Suppressor macrophage (primary cell): ENCODE data around the gene CROCC2.

Experiments used
- DNase-seq, 4 experiments: peaks; one replicate each; pipeline ENCODE4 v3.0.0-alpha.2; 2020 to 2022

CROCC2 gene

GRCh38 chr2:240957656-240958365, 51.7 kb downstream of the CROCC2 start:
- no peak for DNase-seq

DNA sequence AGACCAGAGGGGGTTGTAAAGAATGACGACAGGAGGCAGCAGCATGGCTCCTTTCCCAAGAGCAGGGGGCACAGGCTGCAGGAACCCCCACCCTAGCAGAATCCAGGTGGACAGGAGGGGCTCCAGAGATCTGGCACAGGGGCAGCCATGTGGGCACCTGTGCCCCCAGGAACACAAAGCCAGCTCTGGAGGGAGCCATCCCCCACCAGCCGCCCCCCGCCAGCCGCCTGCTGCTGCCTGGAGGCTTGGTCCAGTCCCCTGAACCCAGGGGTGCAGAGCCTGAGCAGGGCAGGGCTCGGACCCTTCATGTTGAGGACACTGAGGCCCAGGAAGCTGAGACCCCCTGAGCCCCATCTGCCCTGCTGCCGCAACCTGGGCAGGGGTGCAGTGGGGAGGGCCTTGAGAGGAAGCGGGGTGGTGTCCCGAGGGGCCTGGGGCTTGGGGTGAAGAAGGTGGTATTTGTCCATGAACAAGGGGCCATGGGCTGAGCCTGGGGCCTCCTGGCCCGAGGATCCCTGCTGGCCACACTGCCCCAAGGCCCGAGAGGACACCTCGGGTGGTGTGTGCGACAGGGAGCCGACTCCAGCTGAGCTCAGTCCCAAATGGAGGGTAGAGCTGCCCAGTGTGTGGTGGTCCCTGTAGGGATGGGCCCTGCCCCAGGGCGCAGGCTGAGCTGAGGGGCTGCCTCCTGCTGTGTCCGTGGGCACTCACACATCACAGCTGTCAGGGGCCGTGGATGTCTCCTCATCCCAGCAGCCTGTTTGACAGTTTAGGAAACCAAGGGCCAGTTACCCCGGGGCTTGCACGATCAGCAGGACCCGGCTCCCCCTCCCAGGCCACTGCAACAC, 52.5 kb downstream of the CROCC2 start:
- no peak for DNase-seq

DNA sequence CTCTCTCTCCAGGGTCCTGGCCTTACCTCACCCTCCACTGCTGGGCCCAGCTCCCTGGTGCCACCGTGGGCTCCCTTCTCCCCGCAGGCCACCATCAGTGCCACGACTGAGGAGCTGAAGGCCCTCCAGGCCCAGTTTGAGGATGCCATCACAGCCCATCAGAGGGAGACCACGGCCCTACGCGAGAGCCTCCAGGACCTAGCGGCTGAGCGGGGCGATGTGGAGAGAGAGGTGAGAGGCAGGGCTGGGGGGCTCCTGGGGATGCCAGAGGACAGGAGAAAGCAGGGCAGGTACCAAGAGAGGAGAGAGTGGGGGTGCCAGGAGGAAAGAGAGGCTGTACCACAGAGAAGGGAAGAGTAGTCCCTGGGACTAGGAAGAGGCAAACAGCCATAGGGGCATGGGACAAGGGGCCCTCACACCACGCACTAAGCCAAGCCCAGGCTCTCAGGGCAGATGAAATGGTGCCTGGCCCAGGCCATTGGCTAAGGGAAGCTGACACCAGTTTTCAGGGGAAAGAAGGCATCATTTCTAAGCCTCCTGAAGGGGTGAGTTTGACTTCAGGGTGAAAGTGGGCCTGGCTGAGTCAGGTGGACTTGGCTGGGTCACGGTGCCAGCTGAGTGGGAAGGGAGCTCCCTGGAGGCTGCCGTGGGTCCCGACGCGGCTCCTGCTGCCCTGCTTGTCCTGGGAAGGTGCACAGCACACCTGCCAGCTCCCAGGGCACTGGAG, 53.2 kb downstream of the CROCC2 start:
- no peak for DNase-seq

DNA sequence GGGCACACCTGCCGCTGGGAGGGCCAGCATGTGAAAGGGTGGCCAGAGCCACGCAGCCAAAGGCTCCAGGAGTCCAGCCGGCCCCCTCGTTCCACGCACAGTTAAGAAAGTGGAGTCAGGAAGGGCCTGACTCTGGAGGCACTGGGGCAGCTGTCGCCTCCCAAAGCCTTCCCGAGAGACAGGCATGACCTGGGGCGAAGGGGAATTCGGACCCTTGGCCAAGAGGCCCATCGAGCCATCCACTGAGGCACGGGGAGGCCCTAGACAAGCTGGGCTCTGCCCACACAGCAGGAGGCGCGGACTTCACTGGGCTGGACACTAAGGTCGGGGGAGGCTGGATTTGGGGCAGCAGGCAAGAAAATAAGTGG, 53.8 kb downstream of the CROCC2 start:
- no peak for DNase-seq

GRCh38 chr2:240960309-240960970, 54.3 kb downstream of the CROCC2 start:
- DNase-seq = peak; percentile 46 to 75 (median 68)

GRCh38 chr2:240960971-240961876, 55.1 kb downstream of the CROCC2 start:
- DNase-seq = peak; percentile 71 to 84 (median 81)

DNA sequence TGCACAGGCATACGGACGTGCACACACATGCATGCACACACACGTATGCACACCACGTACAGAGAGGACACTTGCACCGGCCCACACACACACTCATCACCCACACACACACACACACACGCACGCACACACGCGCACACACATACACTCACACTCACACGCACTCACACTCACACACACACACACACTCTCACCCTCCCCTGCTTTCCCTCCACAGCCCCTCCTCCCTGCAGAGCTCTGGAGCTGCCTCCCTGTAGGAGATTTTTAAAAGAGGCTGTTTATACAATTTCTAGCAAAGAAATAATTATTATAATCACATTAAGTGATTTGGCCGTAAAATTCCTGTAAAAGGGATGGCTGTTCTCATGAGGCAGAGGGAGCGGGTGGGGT, 55.8 kb downstream of the CROCC2 start:
- DNase-seq = no peak

DNA sequence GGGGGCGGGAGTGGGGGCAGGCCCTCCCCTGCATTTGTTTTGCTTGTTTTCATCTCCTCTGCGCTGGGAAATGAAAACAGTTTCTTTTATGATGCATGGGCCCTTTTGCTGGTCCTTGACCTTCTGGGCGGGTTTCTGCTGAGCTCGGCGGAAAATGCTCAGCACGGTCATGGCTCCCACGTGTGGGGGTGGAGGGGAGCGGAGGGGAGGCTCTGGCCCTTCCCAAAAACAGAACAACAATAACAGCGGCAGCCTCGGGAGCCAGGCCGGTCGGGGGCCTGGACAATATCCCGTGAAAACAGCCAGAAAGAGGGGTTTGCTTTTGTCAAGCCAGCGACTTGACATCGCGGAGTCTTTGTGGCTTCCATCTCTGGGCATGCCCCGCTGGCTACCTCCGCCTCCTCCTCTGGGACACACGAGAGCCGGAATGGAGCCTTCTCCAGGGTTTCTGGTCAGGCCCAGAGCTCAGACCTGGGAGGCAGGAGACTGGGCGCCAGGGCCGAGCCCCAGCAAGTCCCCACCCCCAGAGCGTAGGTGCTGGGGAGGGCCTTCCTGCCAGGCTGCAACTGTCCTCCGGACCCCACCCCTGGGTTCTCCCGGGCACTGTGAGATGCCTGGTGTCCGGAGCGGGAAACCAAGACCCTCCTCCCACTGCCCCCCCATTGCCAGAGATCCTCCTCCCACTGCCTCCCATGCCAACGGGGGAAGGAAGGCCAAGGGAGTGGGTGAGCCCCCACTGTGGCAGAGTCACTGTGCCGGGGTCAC, 56.3 kb downstream of the CROCC2 start:
- peak; percentile 74 to 86 (median 82) for DNase-seq

DNA sequence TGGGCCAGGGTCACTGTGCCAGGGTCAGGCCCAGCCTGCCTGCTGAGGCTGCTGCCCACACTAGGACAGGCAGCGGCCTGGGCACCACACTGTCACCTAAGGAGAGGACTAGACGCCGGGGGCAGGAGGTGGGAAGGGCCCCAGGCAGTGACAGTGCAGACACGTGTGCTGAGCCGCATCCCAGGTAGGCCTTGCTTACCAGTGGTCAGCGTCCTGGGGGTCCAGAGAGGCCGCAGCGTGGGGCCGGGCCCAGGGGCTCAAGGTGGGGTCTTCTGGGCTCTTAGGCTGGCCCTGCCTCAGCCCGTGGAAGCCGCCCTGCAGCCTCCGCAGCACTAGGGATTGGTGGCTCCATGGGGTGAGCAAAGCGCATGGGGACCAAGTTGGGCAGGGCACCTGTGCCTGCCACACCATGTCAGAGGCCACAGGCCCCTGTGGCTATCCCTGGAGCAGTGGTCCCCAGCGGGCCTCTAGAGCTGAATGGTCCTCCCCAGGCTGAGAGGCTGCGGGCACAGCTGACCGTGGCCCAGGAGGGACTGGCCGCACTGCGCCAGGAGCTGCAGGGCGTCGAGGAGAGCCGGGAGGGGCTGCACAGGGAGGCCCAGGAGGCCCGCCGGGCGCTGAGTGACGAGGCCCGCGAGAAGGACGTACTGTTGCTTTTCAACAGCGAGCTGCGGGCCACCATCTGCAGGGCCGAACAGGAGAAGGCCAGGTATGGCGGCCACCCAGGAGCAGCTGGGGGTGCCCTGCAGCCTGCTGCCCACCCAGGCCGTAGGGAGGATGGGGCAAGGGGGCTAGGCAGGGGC, 57.1 kb downstream of the CROCC2 start:
- no peak for DNase-seq

GRCh38 chr2:240963868-240964703, 58.0 kb downstream of the CROCC2 start:
- no peak for DNase-seq

GRCh38 chr2:240964704-240965295, 58.7 kb downstream of the CROCC2 start:
- no peak for DNase-seq

DNA sequence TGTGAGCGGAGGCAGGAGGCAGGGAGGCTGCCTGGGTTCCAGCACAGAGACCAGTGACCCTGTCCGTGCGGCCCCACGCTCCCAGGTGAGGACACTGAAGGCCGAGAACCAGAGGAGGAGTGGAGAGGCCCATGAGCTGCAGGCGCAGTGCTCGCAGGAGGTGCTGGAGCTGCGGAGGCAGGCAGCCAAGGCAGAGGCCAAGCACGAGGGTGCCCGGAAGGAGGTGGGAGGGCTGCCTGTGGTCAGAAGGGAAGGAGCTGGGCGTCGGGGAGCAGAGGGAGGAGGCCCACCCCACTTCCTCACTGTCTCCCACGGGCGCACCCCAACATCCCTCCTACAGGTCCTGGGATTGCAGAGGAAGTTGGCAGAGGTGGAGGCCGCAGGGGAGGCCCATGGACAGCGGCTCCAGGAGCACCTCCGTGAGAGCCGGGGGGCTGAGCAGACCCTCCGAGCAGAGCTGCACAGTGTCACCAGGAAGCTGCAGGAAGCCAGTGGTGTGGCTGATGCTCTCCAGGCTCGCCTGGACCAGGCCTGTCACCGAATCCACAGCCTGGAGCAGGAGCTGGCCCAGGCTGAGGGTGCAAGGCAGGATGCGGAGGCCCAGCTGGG, 59.3 kb downstream of the CROCC2 start:
- DNase-seq = peak; percentile 65 to 87 (median 82)

DNA sequence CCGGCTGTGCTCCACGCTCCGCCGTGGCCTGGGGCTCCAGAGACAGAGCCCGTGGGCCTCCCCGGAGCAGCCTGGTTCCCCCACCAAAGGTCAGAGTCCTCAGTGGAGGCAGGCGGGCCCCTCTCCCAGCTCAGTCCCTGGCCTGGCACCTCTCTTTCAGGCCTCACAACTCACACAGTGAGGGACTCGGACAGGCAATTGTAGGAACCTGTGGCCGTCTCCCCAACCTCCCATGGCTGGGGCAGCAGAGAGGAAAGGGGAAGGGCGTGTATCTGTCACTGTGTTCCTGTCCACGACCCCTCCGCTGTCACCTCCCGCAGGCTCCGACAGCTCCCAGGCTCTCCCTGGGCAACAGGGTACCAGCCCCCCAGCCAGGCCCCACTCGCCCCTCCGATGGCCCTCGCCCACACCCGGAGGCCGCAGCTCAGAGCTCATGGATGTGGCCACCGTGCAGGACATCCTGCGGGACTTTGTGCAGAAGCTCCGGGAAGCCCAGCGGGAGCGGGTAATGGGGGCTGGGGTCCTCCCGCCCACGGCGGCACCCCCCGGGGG, 59.8 kb downstream of the CROCC2 start:
- DNase-seq = peak in 3 of 4 experiments; percentile 23 to 42 (median 37)

GRCh38 chr2:240966457-240966905, 60.3 kb downstream of the CROCC2 start:
- no peak for DNase-seq

DNA sequence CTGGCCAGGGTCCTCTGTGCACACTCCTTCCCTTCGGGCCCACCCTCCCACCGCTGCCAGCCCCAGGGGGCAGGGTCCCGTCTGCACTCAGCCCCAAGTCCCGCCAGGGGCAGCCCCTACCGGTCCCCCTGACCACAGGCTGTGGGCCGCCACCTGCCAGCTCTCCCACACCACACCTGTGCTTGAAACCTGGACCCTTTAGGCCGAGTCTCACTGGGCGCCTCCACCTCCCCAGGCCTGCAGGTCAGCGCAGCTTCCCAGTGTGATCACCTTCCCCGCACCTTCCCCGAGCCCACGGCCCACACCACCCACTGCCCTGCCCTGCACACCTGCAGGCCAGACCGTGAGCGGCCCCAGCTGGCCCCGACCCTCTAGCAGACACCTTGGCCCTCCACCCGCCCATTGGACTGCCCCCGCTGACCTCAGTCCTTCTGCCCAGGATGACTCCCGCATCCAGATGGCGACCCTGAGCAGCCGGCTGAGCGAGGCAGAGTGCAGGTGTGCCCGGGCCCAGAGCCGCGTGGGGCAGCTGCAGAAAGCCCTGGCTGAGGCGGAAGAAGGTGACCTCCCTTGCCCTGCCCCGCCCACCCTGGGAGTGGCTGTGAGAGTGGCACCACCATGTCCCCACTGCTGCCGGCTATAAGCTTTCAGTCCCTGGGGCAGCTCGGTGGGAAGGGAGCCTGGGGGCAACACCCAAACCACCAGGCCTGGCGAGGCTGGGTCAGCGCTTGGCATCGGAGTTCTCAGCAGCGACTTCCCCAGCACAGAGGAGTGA, 61.0 kb downstream of the CROCC2 start:
- no peak for DNase-seq

DNA sequence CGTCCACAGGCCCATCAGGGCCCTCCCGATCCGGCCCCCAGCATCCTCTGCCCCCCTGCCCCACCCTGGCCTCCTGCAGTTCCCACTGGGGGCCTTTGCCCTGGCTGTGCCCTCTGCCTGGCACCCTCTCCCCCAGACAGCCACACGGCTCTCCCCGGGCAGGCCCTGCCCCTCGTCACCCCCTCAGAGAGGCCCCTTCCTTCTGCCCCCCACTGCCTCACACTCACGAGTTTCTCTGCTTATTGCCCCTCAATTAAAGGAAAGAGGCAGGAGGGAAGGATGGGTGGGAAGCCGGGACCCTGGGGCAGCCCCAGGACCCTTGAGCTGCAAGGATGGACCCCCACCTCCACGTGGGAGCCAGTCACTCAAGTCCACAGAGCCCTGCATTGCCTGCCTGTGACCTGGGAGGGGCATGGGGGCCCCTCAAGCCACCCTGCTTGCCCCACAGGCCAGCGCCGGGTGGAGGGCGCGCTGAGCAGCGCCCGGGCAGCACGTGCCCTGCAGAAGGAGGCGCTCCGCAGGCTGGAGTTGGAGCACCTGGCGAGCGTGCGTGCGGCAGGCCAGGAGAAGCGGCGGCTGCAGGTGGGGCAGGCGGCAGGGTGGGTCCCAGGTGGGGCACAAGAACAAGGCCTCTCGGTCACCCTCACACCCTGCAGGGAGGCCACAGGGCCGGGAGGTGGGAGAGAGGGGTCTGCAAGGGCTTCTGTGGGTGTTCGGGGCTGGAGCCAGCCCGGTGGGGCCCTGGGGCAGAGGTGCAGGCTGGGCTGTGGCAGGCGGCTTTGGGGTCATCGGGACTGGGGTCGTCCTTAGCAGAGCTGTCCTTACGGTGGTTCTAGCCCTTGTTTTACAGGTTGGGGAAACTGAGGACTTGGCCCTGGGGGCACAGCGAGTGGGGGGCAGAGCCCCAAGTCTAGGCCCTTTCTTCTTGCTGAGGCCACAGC, 61.8 kb downstream of the CROCC2 start:
- no peak for DNase-seq
